OCI-LY7 (cell line): ENCODE results near the gene TRIM8. TPM values are rescaled to one million over a fixed set of nuclear protein-coding genes. Genes with fewer than 3 reads are reported as not detected.

Experiments
- BruUV-seq: library from RNA; stranded (reverse); fragments of 400-500 nt; replicated peaks from 2 replicates; lab custom pipeline; 2021; lab: Mats Ljungman, UMichigan
- CTCF ChIA-PET: fragments of 300-600 bp; sonication (Branson Sonifier 250); formaldehyde crosslinking; loops from one replicate; lab custom pipeline; 2022; ENCODE audit warnings: antibody characterized with exemption; ENCODE audit not compliant: unreplicated experiment; lab: Charles Lee
- POLR2A ChIA-PET: fragments of 300-600 bp; sonication (Branson Sonifier 250); formaldehyde crosslinking; loops from one replicate; lab custom pipeline; 2022; ENCODE audit warnings: antibody characterized with exemption; lab: Charles Lee
- DNase-seq: peaks from one replicate; pipeline ENCODE4 v3.0.0-alpha.2; 2015; ENCODE audit warnings: low spot score
- H2AFZ ChIP-seq: fragments of 200-600 bp; sonication (generic), shearing (Covaris generic); 2 replicates; pipeline ENCODE4 v1.6.1; 2014; ENCODE audit warnings: mild to moderate bottlenecking, antibody characterized with exemption, low read length, moderate library complexity
- H3K27ac ChIP-seq: fragments of 200-600 bp; sonication (generic); 2 replicates; pipeline ENCODE4 v1.5.1; 2014; ENCODE audit warnings: mixed run types, low read depth, mild to moderate bottlenecking, moderate library complexity, low read length, inconsistent platforms; ENCODE audit not compliant: poor library complexity, severe bottlenecking
- H3K36me3 ChIP-seq: fragments of 200-600 bp; sonication (generic); 2 replicates; pipeline ENCODE4 v1.6.1; 2014; ENCODE audit warnings: mild to moderate bottlenecking, antibody characterized with exemption, low read length, moderate library complexity, mixed read lengths; ENCODE audit not compliant: insufficient read depth
- H3K4me1 ChIP-seq: fragments of 200-600 bp; sonication (generic); 2 replicates; pipeline ENCODE4 v1.5.1; 2014; ENCODE audit warnings: mild to moderate bottlenecking, low read length; ENCODE audit not compliant: insufficient read depth, poor library complexity, severe bottlenecking
- H3K4me2 ChIP-seq: fragments of 200-600 bp; sonication (generic); 2 replicates; pipeline ENCODE4 v1.6.1; 2014; ENCODE audit warnings: mild to moderate bottlenecking, low read length
- H3K4me3 ChIP-seq: fragments of 200-600 bp; sonication (generic); 2 replicates; pipeline ENCODE4 v1.5.1; 2014; ENCODE audit warnings: mild to moderate bottlenecking, low read depth, low read length; ENCODE audit not compliant: poor library complexity, severe bottlenecking
- H3K79me2 ChIP-seq: fragments of 200-600 bp; sonication (generic); 2 replicates; pipeline ENCODE4 v1.6.1; 2016; ENCODE audit warnings: low read depth, mild to moderate bottlenecking, low read length, moderate library complexity, mixed read lengths; ENCODE audit not compliant: insufficient read depth
- H3K9me2 ChIP-seq: fragments of 200-600 bp; sonication (generic); 2 replicates; pipeline ENCODE4 v1.6.1; 2016; ENCODE audit warnings: mild to moderate bottlenecking, low read length, mixed read lengths; ENCODE audit not compliant: insufficient read depth
- H3K9me3 ChIP-seq: fragments of 200-600 bp; sonication (generic); 2 replicates; pipeline ENCODE4 v1.6.1; 2014; ENCODE audit warnings: mild to moderate bottlenecking, mixed run types, low read length, mixed read lengths
- H4K20me1 ChIP-seq: fragments of 200-600 bp; sonication (generic); 2 replicates; pipeline ENCODE4 v1.6.1; 2014; ENCODE audit warnings: mild to moderate bottlenecking, antibody characterized with exemption, low read length, moderate library complexity, mixed read lengths; ENCODE audit not compliant: insufficient read depth
- EZH2phosphoT487 ChIP-seq: fragments of 200-600 bp; sonication (generic); IDR thresholded peaks from 2 replicates; pipeline ENCODE4 v1.6.1; 2018; ENCODE audit warnings: low read depth, borderline replicate concordance, mild to moderate bottlenecking, mixed run types, antibody characterized with exemption, low read length, moderate library complexity, mixed read lengths
- intact Hi-C: fragments of 100-400 bp; cut with micrococcal nuclease; formaldehyde crosslinking; loops from one replicate; pipeline ENCODE4 v1.10.0; 2022; ENCODE audit not compliant: unreplicated experiment
- total RNA-seq, 2 experiments: library from RNA; depleted of rRNA in 1 of 2; stranded (reverse); fragments of >200 nt in 1 of 2; shearing (Covaris generic) in 1 of 2; gene quantifications; 2 replicates each; pipeline ENCODE4 v1.2.3, GENCODE V29; 2014 to 2022
- TF ChIP-seq, protein P1 (sequence below): fragments of 200-600 bp; sonication (generic); conservative IDR thresholded peaks from 2 replicates; pipeline ENCODE4 v1.5.1; 2014; ENCODE audit warnings: mild to moderate bottlenecking, antibody characterized with exemption, low read length, moderate library complexity, mixed read lengths

TRIM8 gene
- total RNA-seq, 2 experiments from 2014 or later = 54.2 to 92.1 TPM

DNA sequence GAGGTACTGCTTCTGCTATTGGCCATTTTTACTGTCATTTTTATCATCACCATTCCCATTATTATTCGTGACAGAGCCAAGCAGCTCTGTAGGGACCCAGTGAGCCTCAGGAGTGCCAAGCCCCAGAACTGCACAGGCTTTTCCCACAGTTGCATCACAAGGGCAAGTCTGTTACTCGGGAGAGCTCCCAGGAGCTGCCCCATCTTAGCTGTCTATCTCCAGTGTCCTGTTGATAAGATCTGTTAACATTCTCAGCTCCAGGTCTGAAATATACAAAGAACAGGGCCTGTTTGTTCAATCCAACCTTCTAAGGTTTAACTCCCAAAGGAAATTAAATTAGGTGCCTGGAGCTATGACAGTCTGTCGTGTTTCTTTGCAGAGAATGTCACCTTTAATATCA, 20.2 kb upstream of the TRIM8 start:
- no TSS peak for BruUV-seq
- intact Hi-C loops = no loop called here

DNA sequence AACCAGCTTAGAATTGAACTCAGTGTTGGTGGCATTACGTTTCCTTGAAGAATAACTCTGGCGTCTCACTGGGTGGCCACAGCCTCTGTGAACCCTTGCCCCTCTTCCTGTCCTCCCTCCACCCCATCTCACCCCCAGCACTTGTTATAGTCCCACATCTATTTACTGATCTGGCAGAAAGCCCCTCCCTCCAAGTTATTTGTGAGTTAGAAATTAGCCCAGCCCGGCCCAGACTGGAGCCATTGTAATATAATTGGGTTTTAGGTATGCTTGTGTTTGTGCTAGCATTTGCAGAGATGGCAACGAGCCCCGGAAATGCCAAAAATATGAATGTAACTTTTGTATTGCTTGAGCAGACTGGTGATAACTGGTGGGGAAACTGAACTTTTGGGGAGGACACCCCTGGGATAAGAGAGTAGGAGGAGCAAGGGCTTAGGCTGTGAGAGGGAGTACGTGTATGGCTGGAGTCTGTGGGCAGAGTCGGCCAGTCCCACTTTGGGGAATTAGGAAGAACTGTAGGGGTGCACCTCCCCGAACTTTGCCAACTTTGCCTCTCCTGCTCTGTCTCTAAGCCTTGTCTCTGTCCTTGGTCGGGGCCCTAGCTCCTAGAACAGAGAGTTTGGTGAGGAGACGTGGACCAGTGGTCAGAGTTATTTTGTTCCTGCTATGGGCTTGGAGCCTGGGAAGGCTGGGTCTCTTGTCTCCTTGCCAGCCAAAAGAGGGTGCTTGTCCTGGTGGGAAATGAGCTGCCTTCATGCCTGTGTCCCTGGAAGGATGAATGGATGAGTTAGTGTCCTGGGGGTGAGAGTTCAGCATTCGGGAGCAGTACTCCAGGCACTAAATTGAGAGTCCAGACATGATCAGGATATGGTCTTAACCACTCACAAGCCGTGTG, 19.3 kb upstream of the TRIM8 start:
- intact Hi-C loops = no loop called here
- no peak overlapping the region for H2AFZ ChIP-seq
- POLR2A ChIA-PET = interaction anchor here (1.4 kb wide), 1 partner anchor 13 kb away, joined by 3 read pairs; no protein-coding TSS in a partner anchor
- BruUV-seq = no TSS peak
- H3K27ac ChIP-seq = no peak overlapping the region
- H3K4me1 ChIP-seq = peaks cover 19% of the 10 kb centered on the region
- H3K79me2 ChIP-seq = no peaks in the 10 kb centered on the region
- no peak overlapping the region for H3K4me3 ChIP-seq
- no peak for DNase-seq
- no peak overlapping the region for H3K4me2 ChIP-seq
- no peaks in the 10 kb centered on the region for H3K9me2 ChIP-seq
- TF ChIP-seq EZH2phosphoT487 = no peak
- TF ChIP-seq, protein P1, sequence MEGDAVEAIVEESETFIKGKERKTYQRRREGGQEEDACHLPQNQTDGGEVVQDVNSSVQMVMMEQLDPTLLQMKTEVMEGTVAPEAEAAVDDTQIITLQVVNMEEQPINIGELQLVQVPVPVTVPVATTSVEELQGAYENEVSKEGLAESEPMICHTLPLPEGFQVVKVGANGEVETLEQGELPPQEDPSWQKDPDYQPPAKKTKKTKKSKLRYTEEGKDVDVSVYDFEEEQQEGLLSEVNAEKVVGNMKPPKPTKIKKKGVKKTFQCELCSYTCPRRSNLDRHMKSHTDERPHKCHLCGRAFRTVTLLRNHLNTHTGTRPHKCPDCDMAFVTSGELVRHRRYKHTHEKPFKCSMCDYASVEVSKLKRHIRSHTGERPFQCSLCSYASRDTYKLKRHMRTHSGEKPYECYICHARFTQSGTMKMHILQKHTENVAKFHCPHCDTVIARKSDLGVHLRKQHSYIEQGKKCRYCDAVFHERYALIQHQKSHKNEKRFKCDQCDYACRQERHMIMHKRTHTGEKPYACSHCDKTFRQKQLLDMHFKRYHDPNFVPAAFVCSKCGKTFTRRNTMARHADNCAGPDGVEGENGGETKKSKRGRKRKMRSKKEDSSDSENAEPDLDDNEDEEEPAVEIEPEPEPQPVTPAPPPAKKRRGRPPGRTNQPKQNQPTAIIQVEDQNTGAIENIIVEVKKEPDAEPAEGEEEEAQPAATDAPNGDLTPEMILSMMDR = no peak
- no peaks in the 10 kb centered on the region for H4K20me1 ChIP-seq
- CTCF ChIA-PET = no interaction called here
- H3K36me3 ChIP-seq = no peaks in the 10 kb centered on the region
- H3K9me3 ChIP-seq = no peaks in the 10 kb centered on the region

More for the DNA sequence above, 20.2 kb upstream of the TRIM8 start:
- no peaks in the 10 kb centered on the region for H3K79me2 ChIP-seq
- no peak for DNase-seq
- H3K9me2 ChIP-seq = no peaks in the 10 kb centered on the region
- H3K4me1 ChIP-seq = peaks cover 19% of the 10 kb centered on the region
- no peaks in the 10 kb centered on the region for H4K20me1 ChIP-seq
- H3K36me3 ChIP-seq = no peaks in the 10 kb centered on the region
- no peak overlapping the region for H3K4me3 ChIP-seq
- TF ChIP-seq EZH2phosphoT487 = no peak
- TF ChIP-seq, protein P1 = no peak
- no peak overlapping the region for H3K27ac ChIP-seq
- H3K4me2 ChIP-seq = no peak overlapping the region
- no peaks in the 10 kb centered on the region for H3K9me3 ChIP-seq
- CTCF ChIA-PET = interaction anchor here (0.6 kb wide), 1 partner anchor 37 kb away, joined by 3 read pairs; no protein-coding TSS in a partner anchor
- H2AFZ ChIP-seq = no peak overlapping the region
- POLR2A ChIA-PET = interaction anchor here (1.4 kb wide), 1 partner anchor 12 kb away, joined by 3 read pairs; no protein-coding TSS in a partner anchor
